GM21367 (cell line): ENCODE results near the gene POU2AF1.

Source experiments
- ATAC-seq: cut with Tn5 transposase; IDR thresholded peaks from one replicate; pipeline ENCODE4 v1.9.1; 2021; ENCODE audit not compliant: unreplicated experiment

POU2AF1 gene

GRCh38 chr11:111378861-111379601 is at the start of gene POU2AF1:
Gene POU2AF1 (minus strand): TSS chr11:111379275. CDS start chr11:111379177, 98 bp downstream.
- peak; percentile 61 for ATAC-seq

GRCh38 chr11:111428113-111428876 is 49.2 kb upstream of the POU2AF1 start:
- no peak for ATAC-seq

GRCh38 chr11:111427471-111427912 is 48.4 kb upstream of the POU2AF1 start:
- ATAC-seq, result no peak

- ATAC-seq, result no peak
Observed at GRCh38 chr11:111426617-111427016, 47.5 kb upstream of the POU2AF1 start.

- no peak for ATAC-seq
Observed at GRCh38 chr11:111423250-111423615, 44.2 kb upstream of the POU2AF1 start.

GRCh38 chr11:111422494-111423249 is 43.6 kb upstream of the POU2AF1 start:
- peak; percentile 64 for ATAC-seq

- no peak for ATAC-seq
Observed at GRCh38 chr11:111421251-111421650, 42.2 kb upstream of the POU2AF1 start.

GRCh38 chr11:111419641-111420327 is 40.7 kb upstream of the POU2AF1 start:
- no peak for ATAC-seq

GRCh38 chr11:111419181-111419580 is 40.1 kb upstream of the POU2AF1 start:
- ATAC-seq, result no peak

GRCh38 chr11:111418436-111418787 is 39.3 kb upstream of the POU2AF1 start:
- no peak for ATAC-seq

GRCh38 chr11:111417766-111418435 is 38.8 kb upstream of the POU2AF1 start:
- ATAC-seq, result no peak

GRCh38 chr11:111417011-111417765 is 38.1 kb upstream of the POU2AF1 start:
- ATAC-seq, result peak; percentile 47

GRCh38 chr11:111416231-111416960 is 37.3 kb upstream of the POU2AF1 start:
- ATAC-seq, result no peak

- no peak for ATAC-seq
Observed at GRCh38 chr11:111414936-111415335, 35.9 kb upstream of the POU2AF1 start.

- ATAC-seq, result peak; percentile 32
Observed at GRCh38 chr11:111414267-111414931, 35.3 kb upstream of the POU2AF1 start.

- no peak for ATAC-seq
Observed at GRCh38 chr11:111413849-111414248, 34.8 kb upstream of the POU2AF1 start.

- ATAC-seq, result no peak
Observed at GRCh38 chr11:111412293-111412692, 33.2 kb upstream of the POU2AF1 start.

GRCh38 chr11:111411456-111411855 is 32.4 kb upstream of the POU2AF1 start:
- ATAC-seq, result no peak

- no peak for ATAC-seq
Observed at GRCh38 chr11:111410951-111411350, 31.9 kb upstream of the POU2AF1 start.
